Embryonic facial prominence (tissue), 1 donor: Measurements from ENCODE around the gene SYCP1.
"Not testable (repeated sequence)": the region's sequence is repeated elsewhere in the genome, so short reads cannot be mapped to it uniquely, and the experiment has no call there.

Source experiments
- DNase-seq: peaks from one replicate; pipeline ENCODE4 v3.0.0-alpha.2; 2016; ENCODE audit errors: extremely low spot score

Gene SYCP1

GRCh38 chr1:114854693-114855320 lies at the start of gene SYCP1:
Gene SYCP1 (plus strand): TSS chr1:114854863. CDS start chr1:114855465, 602 bp downstream.
- no peak for DNase-seq

GRCh38 chr1:114819869-114820268 lies 34.8 kb upstream of the SYCP1 start:
- no peak for DNase-seq

GRCh38 chr1:114820392-114820791 lies 34.3 kb upstream of the SYCP1 start:
- DNase-seq: no peak

- no peak for DNase-seq
Measured at GRCh38 chr1:114821978-114822377, 32.7 kb upstream of the SYCP1 start.

- DNase-seq: no peak
Measured at GRCh38 chr1:114828251-114828650, 26.4 kb upstream of the SYCP1 start.

GRCh38 chr1:114830075-114830474 lies 24.6 kb upstream of the SYCP1 start:
- not testable (repeated sequence) for DNase-seq

- no peak for DNase-seq
Measured at GRCh38 chr1:114831276-114831994, 23.2 kb upstream of the SYCP1 start.

- no peak for DNase-seq
Measured at GRCh38 chr1:114832057-114832456, 22.6 kb upstream of the SYCP1 start.

GRCh38 chr1:114833421-114833820 lies 21.2 kb upstream of the SYCP1 start:
- no peak for DNase-seq

GRCh38 chr1:114844270-114844669 lies 10.4 kb upstream of the SYCP1 start:
- no peak for DNase-seq

- DNase-seq: no peak
Measured at GRCh38 chr1:114853584-114853983, 1.1 kb upstream of the SYCP1 start.

GRCh38 chr1:114861384-114861783 lies 6.7 kb downstream of the SYCP1 start:
- DNase-seq: no peak

GRCh38 chr1:114892194-114892918 lies 37.7 kb downstream of the SYCP1 start:
- DNase-seq: no peak

- no peak for DNase-seq
Measured at GRCh38 chr1:114896795-114897194, 42.1 kb downstream of the SYCP1 start.

- no peak for DNase-seq
Measured at GRCh38 chr1:114901814-114902213, 47.2 kb downstream of the SYCP1 start.

GRCh38 chr1:114902343-114902742 lies 47.7 kb downstream of the SYCP1 start:
- DNase-seq: no peak

GRCh38 chr1:114903480-114903879 lies 48.8 kb downstream of the SYCP1 start:
- no peak for DNase-seq

- DNase-seq: not testable (repeated sequence)
Measured at GRCh38 chr1:114915720-114916119, 61.1 kb downstream of the SYCP1 start.

- DNase-seq: no peak
Measured at GRCh38 chr1:114926607-114927006, 71.9 kb downstream of the SYCP1 start.

- no peak for DNase-seq
Measured at GRCh38 chr1:114927401-114927800, 72.7 kb downstream of the SYCP1 start.

- no peak for DNase-seq
Measured at GRCh38 chr1:114956570-114956969, 101.9 kb downstream of the SYCP1 start.

GRCh38 chr1:114959423-114959822 lies 104.8 kb downstream of the SYCP1 start:
- DNase-seq: no peak

GRCh38 chr1:114976891-114977290 lies 122.2 kb downstream of the SYCP1 start:
- no peak for DNase-seq
